ENCODE data around the gene BCL11A. TPM values are rescaled to one million over a fixed set of nuclear protein-coding genes. Genes with fewer than 3 reads are reported as not detected.

The BCL11A gene
- total RNA-seq, 1 donor from 2014 or later: 30.9 TPM

DNA sequence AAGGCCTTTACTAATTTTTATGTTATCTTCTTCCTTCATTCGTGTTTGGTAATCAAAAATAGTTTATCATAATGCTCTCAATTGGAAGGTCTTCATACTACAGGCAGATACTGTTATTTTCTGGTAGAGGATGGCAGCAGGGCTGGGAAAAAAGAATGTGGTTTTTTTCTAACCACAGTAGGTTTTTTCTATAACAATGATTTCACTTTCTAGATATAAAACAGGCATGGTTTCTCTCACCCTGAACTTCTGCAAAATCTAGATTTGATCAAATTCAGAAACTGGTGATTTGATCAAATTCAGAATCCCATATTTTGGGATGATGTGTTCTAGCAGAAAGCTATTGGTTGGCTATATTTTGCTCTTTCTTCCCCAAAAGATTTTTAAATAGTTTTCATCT is 27.6 kb downstream of the BCL11A start:
- no peak for DNase-seq

DNA sequence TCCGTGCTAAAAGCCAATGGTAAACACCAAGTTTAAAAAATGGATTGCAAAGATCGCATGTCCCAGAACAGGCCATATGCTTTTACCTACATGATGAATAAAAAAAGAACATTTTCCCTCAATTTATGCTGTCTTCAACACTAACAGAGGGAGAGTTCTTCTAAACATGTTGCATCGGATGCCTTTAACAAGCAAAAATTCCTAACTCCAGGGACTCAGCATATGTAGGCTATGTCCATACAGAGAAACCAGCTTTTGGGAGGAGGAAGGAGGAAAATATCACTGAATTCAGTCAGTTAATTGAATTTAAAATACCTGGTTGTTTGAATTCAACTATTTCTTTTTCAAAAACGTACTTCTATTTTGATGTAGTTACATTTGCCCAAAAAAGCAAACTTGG is 28.6 kb downstream of the BCL11A start:
- DNase-seq: no peak

DNA sequence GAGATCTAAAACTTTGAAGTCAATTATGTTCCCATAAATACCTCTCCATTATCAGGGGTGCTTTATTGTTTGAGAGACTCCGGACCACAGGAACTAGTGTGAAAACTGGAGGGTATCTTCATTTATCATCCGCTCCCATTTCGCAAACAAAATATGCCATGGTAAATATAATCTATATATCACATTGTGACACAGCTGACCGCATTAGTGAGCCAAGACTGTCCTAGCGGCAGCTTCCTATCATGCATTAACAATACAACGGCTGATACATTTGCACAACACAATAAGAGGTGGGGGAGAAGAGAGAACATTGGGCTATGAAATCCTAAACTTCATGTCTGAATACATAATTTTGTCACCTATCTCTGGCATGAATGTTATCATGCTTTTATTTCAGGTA is 29.5 kb downstream of the BCL11A start:
- DNase-seq: no peak

DNA sequence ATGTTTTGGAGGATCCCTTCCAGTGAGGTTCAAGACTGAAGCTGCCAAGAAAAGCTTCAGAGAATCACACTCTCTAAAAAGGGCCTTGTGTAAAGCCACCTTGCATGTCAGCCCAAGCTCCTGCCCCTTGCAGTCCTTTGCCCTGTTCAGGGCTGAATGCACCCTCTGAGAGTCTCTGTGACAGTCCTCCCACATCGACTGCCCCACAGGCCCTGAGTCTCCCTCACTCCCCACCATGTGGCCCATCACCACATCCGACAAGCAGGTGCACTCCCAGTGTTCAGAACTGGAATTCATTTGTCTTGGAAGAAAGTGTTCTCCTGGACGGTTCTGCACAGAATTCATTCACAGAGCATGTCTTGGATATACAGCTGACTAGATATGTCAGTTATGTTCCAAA is 31.0 kb downstream of the BCL11A start:
- no peak for DNase-seq

DNA sequence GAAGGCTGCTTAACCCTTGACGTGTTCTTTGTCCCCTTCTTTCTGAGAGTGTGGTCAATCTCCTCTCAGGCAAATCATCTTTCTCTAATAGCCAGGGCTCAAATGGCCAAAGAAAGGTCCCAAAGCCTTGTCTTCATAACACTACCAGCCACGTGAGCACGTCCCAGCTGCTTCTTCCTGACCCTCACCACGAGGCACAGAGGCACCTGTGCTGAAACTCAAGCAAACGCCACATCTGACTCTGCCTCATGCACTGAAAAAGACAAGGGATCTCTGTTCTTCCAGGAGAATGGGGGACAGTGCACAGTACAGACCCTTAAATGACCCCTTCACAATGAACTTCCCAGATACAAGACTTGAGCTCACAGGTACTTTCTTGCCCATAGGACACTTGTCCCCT is 31.8 kb downstream of the BCL11A start:
- DNase-seq: no peak

DNA sequence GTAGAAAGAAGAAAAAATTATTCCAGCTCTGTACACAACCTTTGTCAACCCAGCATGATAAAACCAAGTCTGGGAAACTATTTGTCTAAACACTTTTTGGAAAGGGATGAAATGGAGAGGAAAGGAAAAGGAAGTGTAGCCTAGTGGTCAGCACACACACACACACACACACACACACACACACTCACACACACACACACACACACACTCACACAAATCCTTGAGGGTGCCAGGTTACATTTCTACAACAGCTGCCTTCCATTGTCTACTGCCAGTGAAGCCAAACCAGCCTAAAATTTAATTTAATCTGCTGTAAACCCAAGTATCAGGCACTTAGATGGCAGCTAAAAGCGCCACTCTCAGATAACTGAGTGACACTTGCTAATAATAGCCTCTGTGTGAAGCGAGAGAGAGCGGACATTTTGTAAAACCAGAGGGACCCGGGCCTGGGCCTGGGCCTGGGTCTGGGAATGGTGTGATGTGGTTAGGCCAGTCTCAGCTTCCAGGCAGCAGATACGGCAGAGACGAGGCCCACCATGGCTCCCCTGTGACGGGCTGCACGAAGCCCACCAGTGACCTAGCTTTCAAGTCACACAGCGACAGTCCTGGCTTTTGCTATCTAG is 32.4 kb downstream of the BCL11A start:
- no peak for DNase-seq

DNA sequence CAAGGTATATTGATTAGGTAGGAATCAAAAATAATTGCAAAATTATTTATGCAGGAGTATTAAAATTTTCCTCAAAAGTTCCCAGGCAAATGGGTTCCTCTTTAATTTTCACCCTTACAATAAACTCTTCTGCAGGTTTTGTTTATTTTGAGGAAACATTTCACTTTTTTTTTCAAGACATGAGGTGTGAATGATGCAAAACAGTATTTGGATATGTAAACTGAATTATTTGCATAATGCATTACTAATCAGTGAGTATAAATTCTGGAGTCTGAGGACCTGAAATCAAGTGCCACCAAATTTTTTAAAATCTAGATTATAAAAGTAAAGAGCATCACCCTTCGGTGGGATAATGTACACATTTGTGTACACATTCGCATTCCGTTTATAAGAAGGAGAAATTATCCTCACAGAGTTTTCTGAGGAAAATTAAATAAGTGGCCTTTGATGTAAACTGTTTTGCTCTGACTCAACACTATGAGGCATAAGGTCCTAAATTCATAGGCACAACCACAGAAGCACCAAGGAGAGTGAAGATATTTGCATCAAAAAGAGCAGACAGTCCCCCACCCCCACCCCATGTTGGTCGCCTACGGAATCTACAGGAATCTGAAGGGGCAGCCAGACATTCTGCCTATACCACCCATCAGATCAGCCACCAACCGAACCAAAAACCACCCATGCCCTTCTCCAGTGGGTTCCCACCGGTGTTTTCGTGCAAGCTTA is 33.1 kb downstream of the BCL11A start:
- no peak for DNase-seq

DNA sequence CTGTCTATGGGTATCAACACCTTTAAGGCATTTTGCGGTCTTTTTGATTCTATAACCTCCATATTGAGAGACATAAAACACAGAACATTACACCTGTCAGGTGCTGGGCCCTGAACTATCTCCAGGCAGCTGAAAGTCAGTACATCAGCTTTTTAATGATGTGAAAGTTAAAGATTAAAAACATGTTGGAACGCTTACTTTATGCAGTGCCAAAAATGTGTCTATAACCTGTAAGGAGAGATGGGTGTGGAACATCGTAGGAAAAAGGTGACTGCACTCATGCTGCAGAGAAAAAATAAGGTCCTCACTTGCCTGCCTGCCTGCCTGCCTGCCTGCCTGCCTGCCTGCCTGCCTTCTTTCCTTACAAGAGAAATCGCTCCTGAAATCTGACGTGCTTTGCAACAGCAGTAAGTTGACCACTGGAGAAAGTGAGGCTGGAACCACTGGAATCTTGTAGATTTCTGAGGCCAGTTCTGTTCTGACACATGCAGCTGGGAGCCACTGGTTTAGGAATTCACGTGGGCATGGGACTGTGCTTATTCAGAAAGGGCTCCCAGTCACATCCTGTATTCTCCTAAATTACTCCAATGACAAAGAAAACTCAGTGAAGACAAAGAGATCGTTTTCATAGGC is 34.1 kb downstream of the BCL11A start:
- no peak for DNase-seq

DNA sequence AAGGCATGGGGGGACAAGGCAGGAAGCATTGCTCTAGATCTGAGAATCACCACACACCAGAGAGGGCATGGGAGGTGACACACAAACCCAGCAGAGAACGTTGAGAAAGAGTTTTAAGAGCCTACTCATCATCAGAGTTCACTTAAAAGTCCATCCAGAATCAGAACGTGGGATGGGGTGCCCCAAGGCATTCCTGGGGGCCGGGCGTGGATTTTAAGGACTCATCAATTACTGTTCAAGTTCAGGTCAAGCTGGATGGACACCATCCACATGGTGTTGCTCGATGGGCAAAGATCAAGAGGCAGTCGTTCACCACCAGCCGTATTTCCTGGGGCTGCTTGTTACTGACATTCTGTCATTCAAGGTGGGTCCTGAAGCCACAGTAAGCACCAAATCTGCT is 34.9 kb downstream of the BCL11A start:
- no peak for DNase-seq

DNA sequence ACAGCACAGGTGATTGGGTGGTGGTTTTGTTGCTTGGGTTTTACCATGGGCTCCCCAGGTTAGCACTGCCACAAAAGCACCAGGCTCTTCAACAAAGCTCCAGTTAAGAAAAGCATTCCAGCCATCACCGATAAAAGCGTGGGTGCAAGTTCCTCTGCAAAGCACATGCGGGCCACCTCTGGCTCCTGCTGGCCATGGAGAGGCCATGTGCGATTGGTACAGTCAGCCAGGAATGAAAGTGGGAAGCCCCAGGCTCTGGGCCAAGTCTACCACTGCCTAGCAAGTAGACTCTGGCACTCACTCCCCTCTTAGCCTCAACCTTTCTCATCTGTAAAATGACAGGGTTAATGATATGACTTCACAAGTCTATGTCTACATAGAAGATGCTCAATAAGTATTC is 36.0 kb downstream of the BCL11A start:
- no peak for DNase-seq

DNA sequence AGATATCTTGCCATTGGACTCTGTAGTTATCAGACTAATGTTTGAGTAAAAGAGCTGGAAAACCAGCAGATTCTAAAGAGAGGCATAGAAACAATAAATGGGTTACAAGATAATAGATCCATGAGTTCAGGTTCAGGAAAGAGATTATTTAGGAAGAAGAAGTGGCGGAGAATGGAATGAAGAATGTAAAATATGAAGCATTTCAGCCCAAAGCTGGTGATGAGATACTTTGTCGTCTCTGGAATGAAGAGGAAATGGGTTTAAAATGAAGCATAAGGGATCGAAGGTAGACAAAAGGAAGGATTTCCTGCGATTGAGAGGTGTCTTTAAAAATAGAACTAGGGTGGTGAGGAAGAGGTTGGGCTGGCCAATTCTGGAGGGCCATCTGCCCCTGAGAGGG is 36.6 kb downstream of the BCL11A start:
- DNase-seq: no peak

DNA sequence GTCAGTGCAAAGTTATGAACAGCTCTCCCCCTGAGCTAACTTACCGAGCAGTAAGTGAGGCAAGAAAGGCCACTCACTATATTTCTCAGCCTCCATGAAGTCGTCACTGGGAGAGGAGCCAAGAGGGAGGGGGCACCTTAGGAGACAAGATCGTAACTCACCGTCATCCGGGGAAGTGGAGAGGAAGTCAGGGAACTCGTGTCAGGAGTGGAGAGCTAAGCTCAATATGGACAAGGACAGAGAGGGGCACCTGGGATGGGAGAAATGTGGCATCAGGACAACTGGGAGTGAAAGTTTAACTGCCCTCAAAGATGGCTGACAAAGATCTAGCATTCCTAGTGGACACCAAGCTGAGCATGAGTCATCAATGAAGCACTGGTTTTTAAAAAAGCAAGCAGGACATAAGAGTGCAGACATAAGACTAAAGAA is 37.1 kb downstream of the BCL11A start:
- peak; percentile 51 for DNase-seq

DNA sequence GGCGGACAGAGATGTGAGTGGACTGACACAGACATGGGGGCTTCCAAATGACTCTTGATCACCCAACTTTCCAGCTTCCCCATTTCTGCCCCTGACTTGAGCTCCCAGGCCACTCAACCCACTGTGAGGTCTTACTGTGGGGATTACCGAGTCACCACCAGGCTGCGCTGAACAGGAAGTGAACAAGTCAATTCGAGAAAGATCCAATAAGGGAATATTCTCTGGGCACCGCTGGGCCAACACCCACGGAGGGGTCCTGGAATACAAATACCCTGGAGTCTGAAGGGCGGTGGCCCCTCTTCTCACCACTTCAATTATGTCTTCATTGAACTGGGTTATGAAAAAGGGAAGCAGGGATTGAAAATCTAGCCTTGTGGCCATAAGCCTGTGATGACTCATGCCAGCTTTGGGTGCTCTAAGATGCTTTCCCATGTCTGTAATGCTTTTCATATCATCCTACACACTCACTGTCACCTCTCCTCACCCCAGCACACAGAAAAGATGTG is 37.7 kb downstream of the BCL11A start:
- peak; percentile 51 for DNase-seq

DNA sequence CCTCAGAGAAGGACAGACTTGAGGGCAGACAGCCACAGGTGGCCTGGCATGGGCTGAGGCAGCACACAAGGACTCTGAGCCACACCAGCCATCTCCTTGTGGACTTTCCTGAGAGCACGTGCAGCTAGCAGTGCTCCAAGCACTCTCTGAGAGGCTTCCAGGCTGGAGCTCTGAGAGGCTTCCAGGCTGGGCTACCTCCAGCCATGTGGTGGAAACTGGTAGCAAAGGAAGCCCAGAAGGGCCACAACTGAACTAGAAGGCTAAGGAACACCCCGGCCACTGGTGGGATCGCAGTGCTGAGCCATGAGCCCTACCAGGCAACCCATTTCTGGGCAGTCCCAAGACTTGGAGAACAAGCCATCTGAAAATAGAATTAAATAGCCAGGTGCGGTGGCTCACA is 39.5 kb downstream of the BCL11A start:
- no peak for DNase-seq

DNA sequence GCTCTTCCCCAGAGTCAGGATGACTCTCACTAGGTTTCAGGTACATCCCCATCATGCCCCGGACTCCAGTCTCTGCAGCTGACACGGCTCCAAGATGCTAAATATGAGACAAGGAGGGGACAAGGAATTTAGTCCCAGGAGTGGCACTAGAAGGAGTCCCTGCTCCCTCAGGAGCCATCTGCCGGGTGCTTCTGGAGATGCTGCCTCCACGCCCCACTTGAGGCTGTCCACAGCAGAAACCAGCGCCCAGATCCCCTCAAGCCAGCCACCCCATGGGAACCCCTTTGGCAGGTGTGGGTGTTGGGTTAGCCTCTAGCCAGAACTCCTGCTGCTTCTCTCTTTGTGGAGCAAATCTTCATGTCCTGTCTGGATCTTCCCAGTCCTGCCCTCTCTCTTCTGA is 40.3 kb downstream of the BCL11A start:
- no peak for DNase-seq

DNA sequence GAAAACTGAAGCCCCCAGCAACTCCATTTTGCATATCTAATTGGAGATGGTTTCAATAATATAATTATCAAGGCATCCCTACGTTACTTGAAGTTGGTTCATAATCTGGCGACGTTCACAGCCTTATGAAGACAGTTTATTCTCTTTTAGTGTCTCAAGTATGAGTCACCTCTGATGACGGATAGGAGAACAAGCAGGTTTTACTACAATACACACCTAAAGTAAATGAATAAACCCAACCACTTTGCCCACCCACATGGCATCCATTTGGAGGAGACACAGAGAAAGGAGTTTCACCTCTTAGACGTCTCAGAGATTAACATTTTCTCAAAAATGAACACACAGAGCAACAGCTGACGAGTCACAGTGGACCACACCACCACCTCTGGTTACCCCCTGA is 40.8 kb downstream of the BCL11A start:
- no peak for DNase-seq

DNA sequence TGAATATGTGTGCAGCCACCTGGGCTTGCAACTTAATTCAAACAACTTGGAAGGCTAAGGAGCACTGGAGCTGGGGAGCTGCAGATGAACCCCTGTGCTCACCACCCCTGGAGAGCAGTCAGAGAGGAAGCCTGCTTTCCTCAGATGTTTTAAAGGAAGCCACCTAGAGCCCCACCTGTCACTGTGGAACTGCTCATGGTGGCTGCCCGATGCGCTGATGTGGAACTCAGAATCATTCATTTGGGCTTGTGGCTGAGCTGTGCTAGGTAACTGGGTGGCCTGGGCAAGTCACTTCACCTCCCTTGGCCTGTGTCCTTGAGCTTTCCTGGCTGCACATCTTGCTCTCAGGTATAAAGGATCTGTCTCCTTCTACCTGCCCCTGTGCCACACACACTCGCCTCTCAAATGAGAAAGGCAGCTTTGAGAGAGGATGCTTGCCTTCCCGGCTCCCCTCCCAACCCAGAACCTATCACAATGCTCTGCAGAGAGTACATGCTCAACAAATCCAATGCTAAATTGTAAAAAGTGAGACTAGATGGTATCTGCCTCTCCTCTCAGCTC is 41.3 kb downstream of the BCL11A start:
- DNase-seq: no peak

DNA sequence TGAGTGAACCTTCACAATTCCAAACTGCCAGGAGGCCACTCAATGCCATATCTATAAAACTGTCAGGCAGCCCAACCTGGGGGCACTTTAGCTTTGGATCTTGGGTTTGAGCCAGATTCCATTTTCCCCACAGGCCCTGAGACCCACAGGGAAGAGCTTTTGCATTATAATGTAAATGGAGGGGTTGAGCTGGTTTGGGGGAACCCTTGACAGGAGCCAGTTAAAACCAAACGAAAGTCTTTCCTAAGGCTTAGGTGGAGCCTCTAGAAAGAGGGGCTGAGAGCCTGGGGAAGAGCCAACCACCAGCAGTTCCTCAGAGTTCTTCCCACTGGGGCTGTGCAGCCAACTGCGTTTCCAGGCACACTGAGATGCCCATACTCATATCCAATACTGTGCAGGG is 42.7 kb downstream of the BCL11A start:
- no peak for DNase-seq

DNA sequence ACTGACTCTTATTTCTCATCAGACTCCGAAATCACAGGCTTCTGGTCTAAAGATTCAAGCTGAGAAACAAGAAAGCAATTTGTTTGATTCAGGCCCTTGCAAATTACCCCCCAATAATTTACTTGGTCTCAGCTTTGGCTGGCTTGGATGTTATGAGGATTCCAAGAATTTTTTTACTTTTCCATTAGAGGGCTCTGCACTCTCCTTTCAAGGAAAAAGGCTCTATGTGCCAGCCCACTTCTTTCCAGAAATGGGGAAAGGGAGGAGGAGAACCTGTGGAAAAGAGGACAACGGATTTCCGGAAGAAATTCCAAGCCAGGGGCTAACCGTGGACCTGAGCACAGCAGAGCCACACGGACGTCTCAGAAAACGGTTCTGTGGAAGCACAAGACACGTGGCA is 44.4 kb downstream of the BCL11A start:
- no peak for DNase-seq

DNA sequence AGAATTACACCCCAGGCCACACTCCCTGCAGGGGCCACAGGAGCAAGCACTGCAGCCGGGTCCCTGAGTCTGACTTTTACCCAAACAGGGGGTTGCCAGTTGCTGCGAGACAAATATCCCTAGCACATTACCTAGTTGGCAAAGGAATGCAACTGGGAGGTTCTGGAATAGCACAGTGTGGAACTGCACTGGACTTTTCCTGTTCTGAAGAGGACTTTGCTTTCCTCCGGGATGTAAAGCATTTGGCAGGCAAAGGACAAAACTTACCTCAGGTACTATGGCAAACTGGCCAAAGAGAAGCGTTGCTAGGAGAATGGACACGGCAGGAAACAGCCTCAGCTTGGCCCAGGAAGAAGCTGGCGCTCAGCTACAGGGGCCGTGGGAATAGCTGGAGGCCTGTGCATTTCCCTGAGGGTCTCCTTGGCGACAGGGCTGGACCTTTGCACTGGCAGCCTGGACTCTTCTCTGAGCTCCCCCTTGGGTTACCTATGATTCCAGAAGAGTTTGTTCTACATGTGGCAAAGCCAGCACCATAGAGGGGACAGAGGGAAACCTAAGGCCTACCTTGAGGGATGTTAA is 45.0 kb downstream of the BCL11A start:
- no peak for DNase-seq

DNA sequence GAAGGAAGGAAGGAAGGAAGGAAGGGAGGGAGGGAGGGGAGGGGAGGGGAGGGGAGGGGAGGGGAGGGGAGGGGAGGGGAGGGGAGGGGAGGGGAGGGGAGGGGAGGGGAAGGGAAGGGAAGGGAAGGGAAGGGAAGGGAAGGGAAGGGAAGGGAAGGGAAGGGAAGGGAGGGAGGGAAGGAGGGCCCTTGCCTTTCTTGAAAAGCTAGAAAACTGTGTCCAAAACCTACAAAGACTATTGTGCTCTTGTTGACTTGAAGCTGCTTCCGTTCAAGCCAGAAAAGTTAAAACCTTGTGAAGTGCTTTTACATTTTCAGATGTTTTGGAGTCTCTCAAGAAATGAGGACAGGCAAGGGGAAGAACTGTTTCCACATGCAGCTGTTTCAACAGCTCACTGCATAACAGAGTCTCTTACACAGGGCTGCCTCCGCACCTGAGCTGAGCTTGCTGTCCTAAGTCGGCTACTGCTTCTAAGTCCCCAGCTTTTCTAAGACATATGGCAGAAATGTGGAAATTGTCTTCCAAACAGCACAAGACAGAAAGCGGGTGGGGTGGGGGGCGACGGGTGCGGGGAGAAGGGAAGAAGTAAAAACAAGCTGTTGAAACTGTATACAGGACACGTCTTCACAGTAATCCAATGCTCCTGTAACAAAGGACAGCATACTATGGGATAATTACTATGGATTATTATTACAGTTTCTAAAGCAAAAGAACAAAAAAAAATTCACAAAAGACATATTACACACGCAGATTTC is 46.1 kb downstream of the BCL11A start:
- peak; percentile 22 for DNase-seq

DNA sequence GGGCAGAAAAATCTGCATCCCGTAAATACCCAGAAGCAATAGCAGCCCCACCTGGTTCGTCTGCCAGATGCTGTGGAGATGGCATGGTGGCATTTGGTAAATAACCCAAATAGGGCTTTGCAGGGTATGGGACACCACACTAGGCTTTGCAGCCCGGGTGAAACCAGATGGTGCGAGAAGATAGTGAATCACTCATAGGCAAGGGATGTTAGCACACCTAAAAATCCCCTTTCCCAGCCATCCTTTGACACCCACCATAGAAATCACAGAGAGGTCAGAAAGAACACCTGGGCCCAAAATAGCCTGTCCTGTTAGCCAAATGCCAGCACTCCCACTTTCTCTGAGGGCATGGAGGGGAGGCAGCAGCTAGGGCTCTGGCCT is 47.6 kb downstream of the BCL11A start:
- no peak for DNase-seq

Data from skin of body (tissue), 2 donors.